K562 (cell line): ENCODE measurements around the gene RWDD1. TPM values are rescaled to one million over a fixed set of nuclear protein-coding genes. Genes with fewer than 3 reads are reported as not detected.
A peak's percentile ranks its signal among the peaks of the same experiment; 100 is the strongest.

Source experiments
- ATAC-seq: fragments of 200-7000 bp; cut with Tn5 transposase; 3 replicates; pipeline ENCODE4 v1.9.1; 2020; ENCODE audit warnings: moderate library complexity
- BruUV-seq: library from RNA; stranded (reverse); fragments of 400-500 nt; replicated peaks from 2 replicates; lab custom pipeline; 2021; lab: Mats Ljungman, UMichigan
- CTCF ChIA-PET: fragments of 300-600 bp; formaldehyde crosslinking; extraction: SDS; loops from one replicate; lab custom pipeline; 2021; ENCODE audit warnings: low intra/inter-chr PET ratio; lab: Yijun Ruan, JAX
- POLR2A ChIA-PET: fragments of 300-600, 350-650 bp; sonication (Branson Sonifier 250); formaldehyde crosslinking; extraction: SDS; loops from one replicate; lab custom pipeline; 2021; ENCODE audit warnings: antibody characterized with exemption, inconsistent platforms; lab: Yijun Ruan, JAX
- DNase-seq, 4 experiments: peaks; one replicate each; pipeline versions ENCODE4 v3.0.0 to v3.0.0-alpha.2; 2011 to 2018; ENCODE audit warnings: low spot score in 3 of 4, mixed read lengths in 3 of 4; ENCODE audit errors: extremely low read depth in 1 of 4
- FAIRE-seq: peaks from 2 replicates; lab custom pipeline; 2011; peaks lifted over from hg19 to GRCh38; lab: Jason Lieb, UNC
- H2AFZ ChIP-seq: 2 replicates; pipeline ENCODE4 v1.6.0; 2011; ENCODE audit warnings: low read depth, low read length, control low read depth, inconsistent platforms
- H3K27ac ChIP-seq: fragments of 200-600 bp; 3 replicates; pipeline ENCODE4 v1.8.0; 2011; ENCODE audit warnings: low read depth, mild to moderate bottlenecking, control low read depth, inconsistent platforms, low read length, moderate library complexity, mixed read lengths; ENCODE audit errors: extremely low read depth
- H3K27me3 ChIP-seq, 2 experiments: fragments of 300-600 bp in 1 of 2; 2 replicates in 1 of 2; 3 replicates in 1 of 2; pipeline versions ENCODE4 v1.6.0 to v1.8.0; 2011; ENCODE audit warnings: inconsistent platforms in 2 of 2, low read length in 2 of 2, mild to moderate bottlenecking in 1 of 2, mixed read lengths in 1 of 2, moderate library complexity in 1 of 2; ENCODE audit not compliant: control insufficient read depth in 2 of 2, insufficient read depth in 2 of 2
- H3K36me3 ChIP-seq: fragments of 300-600 bp; 3 replicates; pipeline ENCODE4 v1.8.0; 2011; ENCODE audit warnings: mild to moderate bottlenecking, low read length, inconsistent platforms; ENCODE audit not compliant: control insufficient read depth, insufficient read depth
- H3K4me1 ChIP-seq, 2 experiments: fragments of 200-600 bp in 1 of 2; replicated peaks in 1 of 2; 2 replicates in 1 of 2; 3 replicates in 1 of 2; pipeline versions ENCODE4 v1.5.1 to v1.8.0; 2011; ENCODE audit warnings: inconsistent platforms in 2 of 2, low read length in 2 of 2, mild to moderate bottlenecking in 1 of 2, mixed read lengths in 1 of 2, moderate library complexity in 1 of 2; ENCODE audit not compliant: control insufficient read depth in 2 of 2, insufficient read depth in 2 of 2
- H3K4me2 ChIP-seq: 2 replicates; pipeline ENCODE4 v1.6.1; 2011; ENCODE audit warnings: low read length, control low read depth, inconsistent platforms, mixed read lengths; ENCODE audit not compliant: insufficient read depth
- H3K4me3 ChIP-seq: fragments of 200-600 bp; sonication (generic), shearing (Covaris generic); 2 replicates; pipeline ENCODE4 v1.5.1; 2016; ENCODE audit warnings: control low read depth, inconsistent platforms
- H3K79me2 ChIP-seq: fragments of 200-600 bp; 3 replicates; pipeline ENCODE4 v1.8.0; 2011; ENCODE audit warnings: low read length, inconsistent platforms; ENCODE audit not compliant: control insufficient read depth, insufficient read depth
- H3K9ac ChIP-seq, 2 experiments: 2 replicates each; pipeline versions ENCODE4 v1.6.0 to v1.6.1; 2011; ENCODE audit warnings: low read depth in 2 of 2, low read length in 2 of 2, control low read depth in 1 of 2, inconsistent platforms in 1 of 2, mild to moderate bottlenecking in 1 of 2, mixed read lengths in 1 of 2; ENCODE audit not compliant: insufficient read depth in 1 of 2
- H3K9me1 ChIP-seq: one replicate; pipeline ENCODE4 v1.6.0; 2011; ENCODE audit warnings: inconsistent platforms, mild to moderate bottlenecking, low read length, moderate library complexity; ENCODE audit not compliant: control insufficient read depth, insufficient read depth
- H3K9me3 ChIP-seq: replicated peaks from 2 replicates; pipeline ENCODE4 v1.5.1; 2011; ENCODE audit warnings: low read depth, low read length, inconsistent platforms; ENCODE audit not compliant: control insufficient read depth, insufficient read depth
- H4K20me1 ChIP-seq: replicated peaks from 2 replicates; pipeline ENCODE4 v1.6.1; 2011; ENCODE audit warnings: low read length, inconsistent platforms, mixed read lengths; ENCODE audit not compliant: control insufficient read depth, insufficient read depth
- BCOR ChIP-seq: fragments of 450-650 bp; IDR thresholded peaks from 2 replicates; pipeline ENCODE4 v1.6.1; 2016
- BRCA1 ChIP-seq, 2 experiments: fragments of 450-650 bp in 1 of 2; sonication (generic) in 1 of 2; formaldehyde crosslinking in 1 of 2; IDR thresholded peaks; 2 replicates each; pipeline versions ENCODE4 v1.5.0 to v1.6.1; 2017 to 2020; ENCODE audit warnings: mild to moderate bottlenecking in 1 of 2, missing genetic modification reagents in 1 of 2
- KDM1A ChIP-seq, 2 experiments: fragments of 450-650 bp; IDR thresholded peaks; 2 replicates each; pipeline ENCODE4 v1.6.1; 2016; ENCODE audit warnings: mild to moderate bottlenecking in 2 of 2
- SMARCA5 ChIP-seq: fragments of 450-650 bp; IDR thresholded peaks from 2 replicates; pipeline ENCODE4 v1.6.1; 2016
- ZNF184 ChIP-seq: sonication (generic); formaldehyde crosslinking; IDR thresholded peaks from 2 replicates; pipeline ENCODE4 v1.5.0; 2020; ENCODE audit warnings: missing genetic modification reagents
- ZNF253 ChIP-seq: fragments of 250-450 bp; sonication (Bioruptor Pico); conservative IDR thresholded peaks from 2 replicates; pipeline ENCODE4 v1.6.1; 2021; ENCODE audit warnings: mild to moderate bottlenecking
- ZNF436 ChIP-seq: fragments of 250-450, 450-650 bp; sonication (Bioruptor Pico); formaldehyde crosslinking; IDR thresholded peaks from 2 replicates; pipeline ENCODE4 v1.7.0; 2020; ENCODE audit warnings: mild to moderate bottlenecking
- ZNF696 ChIP-seq: fragments of 250-450 bp; sonication (Bioruptor Pico); conservative IDR thresholded peaks from 2 replicates; pipeline ENCODE4 v1.4.0; 2020; ENCODE audit warnings: mild to moderate bottlenecking, moderate library complexity
- WGBS: fragments of 100-300 bp; shearing (Covaris generic); methylation state at CpG from one replicate; pipeline ENCODE4 v1.1.6; 2016; ENCODE audit warnings: low coverage, mixed read lengths; ENCODE audit not compliant: insufficient coverage; ENCODE audit errors: missing lambda C conversion rate; 5-methylcytosine and 5-hydroxymethylcytosine counted together
- in situ Hi-C: fragments of 300-500 bp; cut with MboI; formaldehyde crosslinking; loops from 4 replicates; pipeline ENCODE4 v1.15.0; 2018; ENCODE audit warnings: inconsistent platforms, mixed read lengths
- intact Hi-C: fragments of 100-400 bp; cut with micrococcal nuclease; formaldehyde crosslinking; loops from 2 replicates; pipeline ENCODE4 v1.14.2; 2022
- polyA plus RNA-seq, 8 experiments: library from polyadenylated mRNA; depleted of rRNA in 4 of 8; stranded (reverse) in 5 of 8; unstranded in 3 of 8; fragments of >200 nt; fragmentation: Nextera tagmentation in 2 of 8; fragmentation: Illumina TruSeq in 1 of 8; extraction: Ambion mirVana in 2 of 8; extraction: Trizol in 1 of 8; gene quantifications; 2 replicates each; pipeline versions ENCODE4 v1.2.1 to v1.2.3, GENCODE V29; 2011 to 2014; ENCODE audit warnings: inconsistent platforms in 1 of 8, missing spikeins in 1 of 8
- total RNA-seq, 7 experiments: library from RNA; depleted of rRNA in 6 of 7; stranded (reverse); fragments of >200 nt in 6 of 7; fragmentation: Illumina TruSeq in 2 of 7; extraction: Trizol in 2 of 7; gene quantifications; 2 replicates each; pipeline versions ENCODE4 v1.2.1 to v1.2.3, GENCODE V29; 2011 to 2021; ENCODE audit warnings: low replicate concordance in 1 of 7

The RWDD1 gene
- total and polyA plus RNA-seq, 9 of the 15 experiments (the other 6 are each of a cell fraction or from before 2014, with no cell fraction given): 31.9 to 89.8 (median 48.7) TPM

- intact Hi-C loops: no loop called here
Observed at GRCh38 chr6:116529466-116530290, 41.6 kb upstream of the RWDD1 start.

DNA sequence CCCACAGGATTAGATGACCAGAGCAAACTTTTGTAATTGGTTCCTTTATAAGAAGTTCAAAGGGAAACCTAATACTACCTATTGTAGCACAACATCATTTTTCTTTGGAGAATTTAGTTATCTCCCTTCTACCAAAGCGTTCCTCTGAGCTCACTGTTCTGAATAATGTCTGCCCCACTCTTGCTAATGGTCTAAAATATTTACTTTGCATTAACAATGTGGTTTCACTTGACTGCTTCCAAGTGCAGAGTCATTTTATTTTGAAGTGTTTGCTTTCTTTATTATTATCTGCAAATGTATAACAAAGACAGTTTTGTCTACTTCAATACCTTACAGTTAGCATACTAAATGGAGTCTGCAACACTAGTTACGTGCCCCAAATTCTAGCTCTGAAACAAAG is 40.9 kb upstream of the RWDD1 start:
- in situ Hi-C loops (loop anchor here (10.0 kb wide), 1 partner anchor 266 kb away; no protein-coding TSS in a partner anchor), intact Hi-C loops (no loop called here)
- H3K4me1 ChIP-seq: peaks cover 0 to 2% of the 10 kb centered on the region in 2 experiments; a peak in 1 of 5 replicates
- no peaks in the 10 kb centered on the region for H4K20me1 ChIP-seq
- ATAC-seq (no peak), FAIRE-seq (no peak), DNase-seq (no peak)
- H2AFZ ChIP-seq: no peak overlapping the region
- H3K36me3 ChIP-seq: no peaks in the 10 kb centered on the region
- H3K9me1 ChIP-seq: no peaks in the 10 kb centered on the region
- CTCF ChIA-PET: interaction anchor here (1.6 kb wide), 1 partner anchor 243 kb away, joined by 3 read pairs; no protein-coding TSS in a partner anchor
- no TSS peak for BruUV-seq
- POLR2A ChIA-PET: no interaction called here
- WGBS: 4% methylated on average over 2 of the region's 2 CpGs
- H3K9me3 ChIP-seq: no peaks in the 10 kb centered on the region
- H3K9ac ChIP-seq: no peak overlapping the region
- no peak overlapping the region for H3K4me2 ChIP-seq
- H3K27me3 ChIP-seq: peaks cover 0 to 4% of the 10 kb centered on the region in 2 experiments; a peak in 2 of 5 replicates
- no peaks in the 10 kb centered on the region for H3K79me2 ChIP-seq
- H3K27ac ChIP-seq: no peak overlapping the region
- no peak overlapping the region for H3K4me3 ChIP-seq
- no peak for TF ChIP-seq ZNF436 (CRISPR knock-in tag)
- TF ChIP-seq ZNF696 (CRISPR knock-in tag): no peak
- no peak for TF ChIP-seq BRCA1 (IDR thresholded peaks at IDR 0.05)
- no peak for TF ChIP-seq BRCA1 (CRISPR knock-in tag; IDR thresholded peaks at IDR 0.05)
- TF ChIP-seq ZNF253 (CRISPR knock-in tag): no peak

More at GRCh38 chr6:116529466-116530290, 41.6 kb upstream of the RWDD1 start:
- no TSS peak for BruUV-seq
- WGBS: 4% methylated on average over 3 of the region's 3 CpGs
- CTCF ChIA-PET: interaction anchor here (0.5 to 1.6 kb wide), 2 partner anchors 159 to 242 kb away, joined by 3 to 4 read pairs; no protein-coding TSS in a partner anchor
- Histone ChIP-seq H2AFZ (no peak overlapping the region), H3K27me3 (peaks cover 0 to 4% of the 10 kb centered on the region in 2 experiments; a peak in 2 of 5 replicates), H3K4me2 (no peak overlapping the region), H3K79me2 (no peaks in the 10 kb centered on the region), H3K9me3 (no peaks in the 10 kb centered on the region), H3K36me3 (no peaks in the 10 kb centered on the region), H3K4me1 (peaks cover 0 to 2% of the 10 kb centered on the region in 2 experiments; a peak in 1 of 5 replicates), H3K9ac (no peak overlapping the region), H3K9me1 (no peaks in the 10 kb centered on the region), H3K27ac (no peak overlapping the region), H4K20me1 (no peaks in the 10 kb centered on the region), H3K4me3 (no peak overlapping the region)
- DNase-seq (no peak), FAIRE-seq (no peak), ATAC-seq (no peak)
- POLR2A ChIA-PET: no interaction called here
- TF ChIP-seq BCOR (no peak), ZNF184 (no peak), KDM1A (IDR thresholded peaks at IDR 0.05) (peak in 1 of 2 experiments; percentile 28; a peak in 2 of 4 replicates), SMARCA5 (no peak)
- in situ Hi-C loops: loop anchor here (10.0 kb wide), 1 partner anchor 265 kb away; no protein-coding TSS in a partner anchor
